NK-92 (cell line): ENCODE measurements around the gene AHCYL1.
"Not testable (repeated sequence)": the region's sequence is repeated elsewhere in the genome, so short reads cannot be mapped to it uniquely, and the experiment has no call there.

Source experiments
- DNase-seq: peaks from one replicate; lab custom pipeline; 2025; ENCODE audit not compliant: unreplicated experiment; lab: John Stamatoyannopoulos, UW

Gene AHCYL1

GRCh38 chr1:109996476-109996875, 11.9 kb downstream of the AHCYL1 start:
- DNase-seq, result no peak

GRCh38 chr1:109997204-109997866, 12.8 kb downstream of the AHCYL1 start:
- no peak for DNase-seq

GRCh38 chr1:109997867-109998229, 13.3 kb downstream of the AHCYL1 start:
- no peak for DNase-seq

- no peak for DNase-seq
These were observed 18.1 kb downstream of the AHCYL1 start for GRCh38 chr1:110002695-110003094.

GRCh38 chr1:110003747-110004428, 19.3 kb downstream of the AHCYL1 start:
- DNase-seq, result no peak

GRCh38 chr1:110004583-110004982, 20.0 kb downstream of the AHCYL1 start:
- DNase-seq, result no peak

- no peak for DNase-seq
These were observed 21.4 kb downstream of the AHCYL1 start for GRCh38 chr1:110005971-110006370.

GRCh38 chr1:110006516-110006915, 22.0 kb downstream of the AHCYL1 start:
- DNase-seq, result no peak

- no peak for DNase-seq
These were observed 22.7 kb downstream of the AHCYL1 start for GRCh38 chr1:110007046-110007830.

GRCh38 chr1:110008971-110009565, 24.5 kb downstream of the AHCYL1 start:
- no peak for DNase-seq

GRCh38 chr1:110011527-110012041, 27.0 kb downstream of the AHCYL1 start:
- DNase-seq, result no peak

GRCh38 chr1:110012100-110012780, 27.7 kb downstream of the AHCYL1 start:
- DNase-seq, result no peak

GRCh38 chr1:110017792-110018191, 33.2 kb downstream of the AHCYL1 start:
- DNase-seq, result no peak

GRCh38 chr1:110018396-110018795, 33.8 kb downstream of the AHCYL1 start:
- no peak for DNase-seq

- no peak for DNase-seq
These were observed 35.2 kb downstream of the AHCYL1 start for GRCh38 chr1:110019770-110020169.

- DNase-seq, result no peak
These were observed 36.7 kb downstream of the AHCYL1 start for GRCh38 chr1:110021285-110021684.

GRCh38 chr1:110024613-110025012, 40.0 kb downstream of the AHCYL1 start:
- no peak for DNase-seq

GRCh38 chr1:110030687-110031086, 46.1 kb downstream of the AHCYL1 start:
- not testable (repeated sequence) for DNase-seq

GRCh38 chr1:110032327-110032726, 47.8 kb downstream of the AHCYL1 start:
- DNase-seq, result no peak

- DNase-seq, result no peak
These were observed 48.9 kb downstream of the AHCYL1 start for GRCh38 chr1:110033421-110033820.

GRCh38 chr1:110034040-110034450, 49.5 kb downstream of the AHCYL1 start:
- no peak for DNase-seq
